Parathyroid adenoma (tissue), 2 donors: ENCODE results near the gene NAA38.
A peak's percentile ranks its signal among the peaks of the same experiment; 100 is the strongest.

Experiments used
- H2AFZ ChIP-seq: fragments of 300-600 bp; sonication (generic); one replicate; pipeline ENCODE4 v1.7.0; 2017; ENCODE audit warnings: antibody characterized with exemption, mild to moderate bottlenecking
- H3K27ac ChIP-seq: fragments of 300-600 bp; sonication (generic); one replicate; pipeline ENCODE4 v1.7.0; 2017
- H3K27me3 ChIP-seq: fragments of 300-600 bp; sonication (generic); one replicate; pipeline ENCODE4 v1.7.0; 2017; ENCODE audit warnings: low read length; ENCODE audit not compliant: control insufficient read depth, insufficient read depth
- H3K36me3 ChIP-seq: fragments of 300-600 bp; sonication (generic); one replicate; pipeline ENCODE4 v1.7.0; 2017; ENCODE audit warnings: low read length; ENCODE audit not compliant: control insufficient read depth, insufficient read depth
- H3K4me1 ChIP-seq: fragments of 300-600 bp; sonication (generic); one replicate; pipeline ENCODE4 v1.7.0; 2017; ENCODE audit warnings: control low read depth
- H3K4me2 ChIP-seq: fragments of 300-600 bp; sonication (generic); one replicate; pipeline ENCODE4 v1.7.0; 2017; ENCODE audit warnings: low read length
- H3K4me3 ChIP-seq: fragments of 300-600 bp; sonication (generic); one replicate; pipeline ENCODE4 v1.7.0; 2017; ENCODE audit warnings: low read depth, low read length
- H3K79me2 ChIP-seq: fragments of 300-600 bp; sonication (generic); one replicate; pipeline ENCODE4 v1.7.0; 2017; ENCODE audit warnings: control low read depth
- H3K9ac ChIP-seq: fragments of 300-600 bp; sonication (generic); one replicate; pipeline ENCODE4 v1.7.0; 2017; ENCODE audit warnings: mild to moderate bottlenecking
- H3K9me3 ChIP-seq: fragments of 300-600 bp; sonication (generic); one replicate; pipeline ENCODE4 v1.7.0; 2017; ENCODE audit warnings: low read length; ENCODE audit not compliant: control insufficient read depth
- TF ChIP-seq, protein P1 (sequence below): fragments of 300-600 bp; sonication (generic); IDR thresholded peaks from one replicate; pipeline ENCODE4 v1.7.0; 2017; ENCODE audit warnings: antibody characterized with exemption, mild to moderate bottlenecking
- donor health status: primary hyperparathyroidism.

The NAA38 gene

DNA sequence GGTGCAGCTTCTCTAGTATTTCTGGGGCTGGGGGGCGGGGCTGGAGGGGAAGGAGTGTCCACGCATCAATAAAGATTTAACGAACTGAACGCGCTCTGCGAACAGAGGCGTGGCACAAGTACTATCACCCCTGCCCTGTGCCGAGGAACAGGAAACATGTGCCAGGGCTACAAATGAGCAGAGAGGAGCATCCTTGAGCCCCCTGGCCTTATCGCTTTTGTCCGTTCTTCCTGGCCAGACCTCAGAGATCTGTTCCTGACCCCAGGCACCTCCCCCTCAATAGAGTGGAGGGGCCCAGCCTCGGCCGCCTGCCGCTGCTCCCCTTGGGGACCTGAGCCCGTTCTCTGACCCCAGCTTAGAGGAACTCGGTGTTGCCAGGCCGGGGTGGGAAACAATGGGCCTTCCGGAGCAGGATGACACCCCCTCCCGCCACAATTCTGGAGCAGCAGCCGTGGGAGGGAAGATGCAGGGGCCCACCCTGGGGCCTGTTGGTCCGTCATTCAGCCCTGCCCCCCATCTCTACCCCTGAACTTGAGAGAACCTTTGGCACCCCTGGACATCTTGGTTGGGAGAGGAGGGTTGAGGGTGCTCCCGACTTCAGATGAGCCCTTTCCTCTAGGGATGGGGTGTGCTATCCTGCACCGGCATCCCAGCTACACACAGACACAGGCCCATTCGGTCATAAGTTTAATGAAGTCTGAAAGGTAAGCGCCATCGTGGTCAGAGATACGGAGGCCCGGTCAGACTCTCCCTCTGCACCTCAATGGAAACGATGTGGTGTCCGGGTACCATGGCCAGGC, 1.1 kb downstream of the NAA38 start:
- peaks cover 20% of the 10 kb centered on the region for H3K4me1 ChIP-seq

DNA sequence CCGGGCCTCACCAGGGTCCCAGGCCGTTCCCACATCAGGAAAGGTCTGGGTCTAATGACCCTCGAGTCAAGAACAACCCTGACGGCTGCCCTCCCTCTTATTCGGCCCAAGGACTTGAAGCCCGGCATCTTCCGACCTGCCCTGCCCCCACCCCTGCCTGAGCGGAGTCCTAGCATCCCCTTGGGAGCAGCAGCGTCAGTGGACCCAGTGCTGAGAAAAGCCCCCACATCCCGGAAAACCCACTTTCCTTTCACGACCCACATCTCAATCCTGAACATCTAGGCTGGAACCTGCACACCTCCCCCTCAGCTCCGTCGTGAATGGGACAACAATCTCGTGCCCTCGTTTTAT, 1.7 kb downstream of the NAA38 start:
- Histone ChIP-seq H3K4me2 (peak overlapping the region; percentile 86), H3K4me1 (peaks cover 20% of the 10 kb centered on the region), H3K36me3 (no peaks in the 10 kb centered on the region), H2AFZ (no peak overlapping the region), H3K9me3 (no peaks in the 10 kb centered on the region), H3K79me2 (no peaks in the 10 kb centered on the region), H3K9ac (no peak overlapping the region), H3K27ac (peak overlapping the region; percentile 96), H3K4me3 (peak overlapping the region; percentile 80), H3K27me3 (no peaks in the 10 kb centered on the region)
- TF ChIP-seq, protein P1, sequence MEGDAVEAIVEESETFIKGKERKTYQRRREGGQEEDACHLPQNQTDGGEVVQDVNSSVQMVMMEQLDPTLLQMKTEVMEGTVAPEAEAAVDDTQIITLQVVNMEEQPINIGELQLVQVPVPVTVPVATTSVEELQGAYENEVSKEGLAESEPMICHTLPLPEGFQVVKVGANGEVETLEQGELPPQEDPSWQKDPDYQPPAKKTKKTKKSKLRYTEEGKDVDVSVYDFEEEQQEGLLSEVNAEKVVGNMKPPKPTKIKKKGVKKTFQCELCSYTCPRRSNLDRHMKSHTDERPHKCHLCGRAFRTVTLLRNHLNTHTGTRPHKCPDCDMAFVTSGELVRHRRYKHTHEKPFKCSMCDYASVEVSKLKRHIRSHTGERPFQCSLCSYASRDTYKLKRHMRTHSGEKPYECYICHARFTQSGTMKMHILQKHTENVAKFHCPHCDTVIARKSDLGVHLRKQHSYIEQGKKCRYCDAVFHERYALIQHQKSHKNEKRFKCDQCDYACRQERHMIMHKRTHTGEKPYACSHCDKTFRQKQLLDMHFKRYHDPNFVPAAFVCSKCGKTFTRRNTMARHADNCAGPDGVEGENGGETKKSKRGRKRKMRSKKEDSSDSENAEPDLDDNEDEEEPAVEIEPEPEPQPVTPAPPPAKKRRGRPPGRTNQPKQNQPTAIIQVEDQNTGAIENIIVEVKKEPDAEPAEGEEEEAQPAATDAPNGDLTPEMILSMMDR = no peak

More for the DNA sequence above, 1.1 kb downstream of the NAA38 start:
- TF ChIP-seq, protein P1 = no peak
- H3K27me3 ChIP-seq = no peaks in the 10 kb centered on the region
- peak overlapping the region; percentile 22 for H3K9ac ChIP-seq
- no peaks in the 10 kb centered on the region for H3K9me3 ChIP-seq
- H3K4me3 ChIP-seq = peak overlapping the region; percentile 80
- no peaks in the 10 kb centered on the region for H3K36me3 ChIP-seq
- peak overlapping the region; percentile 96 for H3K27ac ChIP-seq
- no peaks in the 10 kb centered on the region for H3K79me2 ChIP-seq
- peak overlapping the region; percentile 86 for H3K4me2 ChIP-seq
- peak overlapping the region; percentile 72 for H2AFZ ChIP-seq

DNA sequence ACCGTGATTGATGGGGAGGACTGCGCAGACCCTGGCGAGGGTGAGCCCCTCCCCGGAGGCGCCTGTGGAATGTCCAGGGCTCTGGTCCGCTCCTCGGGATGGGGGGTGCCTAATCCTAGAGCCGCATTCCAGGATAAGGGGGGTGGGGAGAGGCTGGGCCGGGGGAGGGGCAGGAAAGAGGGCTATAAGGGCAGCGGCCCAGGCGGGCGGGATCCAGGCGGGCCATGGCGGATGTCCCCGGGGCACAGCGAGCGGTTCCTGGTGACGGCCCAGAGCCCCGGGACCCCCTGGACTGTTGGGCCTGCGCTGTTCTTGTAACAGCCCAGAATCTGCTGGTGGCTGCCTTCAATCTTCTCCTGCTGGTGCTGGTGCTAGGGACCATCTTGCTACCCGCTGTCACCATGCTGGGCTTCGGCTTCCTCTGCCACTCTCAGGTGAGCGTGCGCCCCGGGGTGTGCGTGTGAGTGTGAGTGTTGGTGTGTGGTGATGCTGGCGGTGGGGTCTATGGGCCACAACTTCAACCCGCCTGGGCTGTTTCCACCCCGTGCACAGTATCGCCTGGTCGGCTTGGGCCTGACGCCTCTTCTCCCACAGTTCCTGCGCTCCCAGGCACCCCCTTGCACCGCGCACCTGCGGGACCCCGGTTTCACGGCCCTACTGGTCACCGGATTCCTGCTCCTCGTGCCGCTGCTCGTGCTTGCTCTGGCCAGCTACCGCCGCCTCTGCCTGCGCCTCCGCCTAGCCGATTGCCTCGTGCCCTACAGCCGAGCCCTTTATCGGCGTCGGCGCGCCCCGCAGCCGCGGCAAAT, 2.3 kb downstream of the NAA38 start, which contains the start of gene TMEM88:
Gene TMEM88, plus strand, starts transcription at position 216 of the 809 bp plus-strand sequence. Its CDS starts 9 bp downstream, at position 225.
- no peak within 1 kb of the TSS for H3K9ac ChIP-seq
- no peaks in the 10 kb centered on the region for H3K27me3 ChIP-seq
- H2AFZ ChIP-seq = no peak within 1 kb of the TSS
- H3K4me3 ChIP-seq = peak within 1 kb of the TSS; percentile 80
- peak within 1 kb of the TSS; percentile 96 for H3K27ac ChIP-seq
- no peaks in the 10 kb centered on the region for H3K9me3 ChIP-seq
- peak within 1 kb of the TSS; percentile 86 for H3K4me2 ChIP-seq
- no peaks in the 10 kb centered on the region for H3K36me3 ChIP-seq
- TF ChIP-seq, protein P1 = no peak
- peaks cover 20% of the 10 kb centered on the region for H3K4me1 ChIP-seq
- no peaks in the 10 kb centered on the region for H3K79me2 ChIP-seq

DNA sequence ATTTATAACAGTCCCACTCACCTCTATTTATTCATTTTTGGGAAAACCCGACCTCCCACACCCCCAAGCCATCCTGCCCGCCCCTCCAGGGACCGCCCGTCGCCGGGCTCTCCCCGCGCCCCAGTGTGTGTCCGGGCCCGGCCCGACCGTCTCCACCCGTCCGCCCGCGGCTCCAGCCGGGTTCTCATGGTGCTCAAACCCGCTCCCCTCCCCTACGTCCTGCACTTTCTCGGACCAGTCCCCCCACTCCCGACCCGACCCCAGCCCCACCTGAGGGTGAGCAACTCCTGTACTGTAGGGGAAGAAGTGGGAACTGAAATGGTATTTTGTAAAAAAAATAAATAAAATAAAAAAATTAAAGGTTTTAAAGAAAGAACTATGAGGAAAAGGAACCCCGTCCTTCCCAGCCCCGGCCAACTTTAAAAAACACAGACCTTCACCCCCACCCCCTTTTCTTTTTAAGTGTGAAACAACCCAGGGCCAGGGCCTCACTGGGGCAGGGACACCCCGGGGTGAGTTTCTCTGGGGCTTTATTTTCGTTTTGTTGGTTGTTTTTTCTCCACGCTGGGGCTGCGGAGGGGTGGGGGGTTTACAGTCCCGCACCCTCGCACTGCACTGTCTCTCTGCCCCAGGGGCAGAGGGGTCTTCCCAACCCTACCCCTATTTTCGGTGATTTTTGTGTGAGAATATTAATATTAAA, 3.1 kb downstream of the NAA38 start:
- Histone ChIP-seq H3K9me3 (no peaks in the 10 kb centered on the region), H3K4me1 (peaks cover 20% of the 10 kb centered on the region), H3K9ac (no peak overlapping the region), H3K79me2 (no peaks in the 10 kb centered on the region), H2AFZ (no peak overlapping the region), H3K4me2 (no peak overlapping the region), H3K36me3 (no peaks in the 10 kb centered on the region), H3K4me3 (no peak overlapping the region), H3K27me3 (no peaks in the 10 kb centered on the region), H3K27ac (peak overlapping the region; percentile 13)
- TF ChIP-seq, protein P1 = no peak
